ENCODE data around the gene CCDC50.

DNA sequence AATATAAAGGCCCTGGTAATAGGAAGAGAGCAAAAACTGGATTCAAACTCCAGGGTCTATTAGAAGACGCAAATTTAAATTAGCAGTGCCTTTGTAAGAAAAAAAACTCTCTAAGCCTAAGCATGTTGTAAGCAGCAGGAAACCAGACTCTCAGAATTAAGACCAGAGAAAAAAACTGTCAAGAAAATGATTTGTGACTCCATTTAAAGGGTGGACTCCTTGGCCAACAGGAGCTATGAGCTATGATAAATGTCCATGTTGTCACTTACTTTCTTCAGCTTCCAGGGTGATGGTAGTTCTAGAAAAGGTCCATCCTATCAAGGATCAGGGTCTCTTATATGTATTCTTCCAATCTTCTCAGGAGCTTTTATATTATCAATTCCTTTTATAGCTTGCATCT is 34.9 kb upstream of the CCDC50 start:
- TF ChIP-seq POLR2A (IDR thresholded peaks at IDR 0.05; ENCODE audit: low read length) = no peak
- TF ChIP-seq GATA1 (IDR thresholded peaks at IDR 0.05; ENCODE audit: low read depth, low read length) = no peak
